ENCODE results near the gene ZNF226.
A peak's percentile ranks its signal among the peaks of the same experiment; 100 is the strongest.
"Not testable (repeated sequence)": the region's sequence is repeated elsewhere in the genome, so short reads cannot be mapped to it uniquely, and the experiment has no call there.

Gene ZNF226

DNA sequence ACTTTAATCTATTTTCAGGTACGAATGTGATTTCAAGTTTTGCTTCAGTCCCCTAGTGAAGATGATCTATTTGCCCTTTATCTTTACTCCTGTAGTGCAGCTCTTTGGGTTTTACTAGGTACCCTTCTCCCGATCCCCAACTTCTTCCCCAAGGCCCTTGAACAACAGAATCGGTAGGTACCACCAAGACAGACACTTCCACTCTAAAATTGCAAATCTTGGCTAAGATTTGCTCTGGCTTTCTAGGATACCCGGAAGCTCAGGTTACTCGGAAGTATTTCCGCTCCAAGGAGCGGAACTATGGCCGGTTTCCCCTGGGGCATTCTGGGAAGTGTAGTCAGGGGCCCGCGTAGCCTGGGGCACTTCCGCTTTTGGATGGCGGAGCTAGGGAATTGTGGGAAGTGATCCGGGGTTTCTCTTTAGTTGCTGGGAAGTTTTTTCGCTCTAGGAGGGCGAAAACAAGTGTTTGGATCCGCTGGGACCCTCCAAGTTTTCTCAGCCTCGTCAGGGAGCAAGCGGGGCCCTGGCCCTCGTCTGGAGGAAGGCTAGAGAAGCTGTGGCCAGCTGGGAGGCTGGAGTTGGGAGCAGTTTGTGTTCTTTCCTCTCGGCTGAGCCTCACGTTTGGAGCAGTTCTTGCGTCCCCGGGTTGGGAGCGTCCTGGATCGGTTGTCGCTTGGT is 42.4 kb downstream of the ZNF226 start:
- H3K4me1 ChIP-seq (ENCODE audit: control insufficient read depth, insufficient read depth, low read length): no peaks in the 10 kb centered on the region
- H3K36me3 ChIP-seq (ENCODE audit: control insufficient read depth, insufficient read depth, low read length): no peaks in the 10 kb centered on the region
- WGBS, 2 experiments: 6 to 8% methylated on average over 26 of the region's 26 CpGs
- peak overlapping the region; percentile 71 for H3K27ac ChIP-seq (ENCODE audit: insufficient read depth, low read depth, low read length, poor library complexity, severe bottlenecking)
- peak overlapping the region; percentile 72 for H3K4me3 ChIP-seq (ENCODE audit: insufficient read depth, low read depth, low read length)
- no peaks in the 10 kb centered on the region for H3K9me3 ChIP-seq (ENCODE audit: control insufficient read depth, low read length)
- H3K27me3 ChIP-seq (ENCODE audit: control insufficient read depth, insufficient read depth, low read length, poor library complexity, severe bottlenecking): no peaks in the 10 kb centered on the region

DNA sequence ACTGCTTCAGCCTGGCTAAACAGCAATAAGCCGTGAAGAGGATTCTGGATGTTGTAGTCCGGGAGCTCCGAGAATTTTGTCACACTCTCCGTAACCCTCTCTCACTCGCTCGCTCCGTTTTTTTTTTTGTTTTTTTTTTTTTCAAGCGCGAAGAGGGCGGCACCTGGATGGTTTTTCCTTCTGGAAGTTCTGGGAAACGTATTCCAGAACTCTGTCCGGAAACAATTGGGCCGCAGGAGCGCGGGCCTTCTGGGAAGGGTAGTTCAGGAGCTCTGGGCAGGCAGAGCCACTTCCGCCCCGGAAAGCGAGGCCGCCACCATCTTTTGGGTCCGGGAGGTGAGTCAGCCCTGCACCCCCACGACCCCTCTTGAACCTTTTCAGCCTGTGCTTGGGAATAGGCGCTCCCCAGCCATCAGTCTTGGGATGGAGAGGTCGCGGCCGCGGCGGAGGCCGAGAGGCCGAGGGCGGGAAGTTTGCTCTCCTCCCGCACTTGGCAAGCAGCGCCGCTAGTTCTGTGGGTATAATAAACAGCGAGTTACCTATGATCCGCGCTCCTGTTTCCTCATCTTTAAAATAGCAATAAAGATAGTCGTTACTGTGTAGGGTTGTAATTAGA is 47.5 kb downstream of the ZNF226 start, which contains the start of gene ZNF227:
TSS of gene ZNF227 (plus strand) at position 283 of the 616 bp plus-strand sequence. CDS start 5,261 bp downstream, outside the sequence.
- Histone ChIP-seq H3K4me1 (ENCODE audit: control insufficient read depth, insufficient read depth, low read length) (no peaks in the 10 kb centered on the region), H3K27ac (ENCODE audit: insufficient read depth, low read depth, low read length, poor library complexity, severe bottlenecking) (peak within 1 kb of the TSS; percentile 70), H3K36me3 (ENCODE audit: control insufficient read depth, insufficient read depth, low read length) (peaks cover 7% of the 10 kb centered on the region), H3K4me3 (ENCODE audit: insufficient read depth, low read depth, low read length) (peak within 1 kb of the TSS; percentile 84), H3K9me3 (ENCODE audit: control insufficient read depth, low read length) (no peaks in the 10 kb centered on the region), H3K27me3 (ENCODE audit: control insufficient read depth, insufficient read depth, low read length, poor library complexity, severe bottlenecking) (no peaks in the 10 kb centered on the region)
- WGBS, 2 experiments: 0% methylated on average over 36 to 37 of the region's 37 CpGs

DNA sequence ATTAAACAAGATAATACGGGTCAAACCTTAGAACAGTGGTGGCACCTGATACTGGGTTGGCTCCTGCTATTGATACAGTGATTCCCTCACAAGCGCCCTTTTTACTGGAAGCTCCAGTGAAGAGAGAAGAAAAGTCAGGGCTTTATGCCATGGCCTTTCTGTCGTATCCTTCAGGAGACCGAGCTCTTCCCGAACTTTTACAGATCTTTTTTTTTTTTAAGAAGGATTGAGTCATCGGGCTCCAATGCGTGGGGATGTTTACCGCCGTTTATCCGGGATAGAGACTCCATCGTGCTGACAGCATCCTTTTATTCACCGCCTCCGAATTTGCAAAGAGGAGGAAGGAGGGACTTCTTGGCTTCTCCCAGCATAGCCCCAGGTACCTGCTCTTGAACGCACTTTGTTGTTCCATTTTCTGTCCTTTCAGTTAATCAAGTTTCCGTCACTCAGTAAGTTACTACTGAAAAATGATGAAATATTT is 48.0 kb downstream of the ZNF226 start:
- WGBS, 2 experiments: 6 to 7% methylated on average over 15 of the region's 15 CpGs
- Histone ChIP-seq H3K4me3 (ENCODE audit: insufficient read depth, low read depth, low read length) (peak overlapping the region; percentile 84), H3K27ac (ENCODE audit: insufficient read depth, low read depth, low read length, poor library complexity, severe bottlenecking) (peak overlapping the region; percentile 70), H3K4me1 (ENCODE audit: control insufficient read depth, insufficient read depth, low read length) (no peaks in the 10 kb centered on the region), H3K36me3 (ENCODE audit: control insufficient read depth, insufficient read depth, low read length) (peaks cover 8% of the 10 kb centered on the region), H3K27me3 (ENCODE audit: control insufficient read depth, insufficient read depth, low read length, poor library complexity, severe bottlenecking) (no peaks in the 10 kb centered on the region), H3K9me3 (ENCODE audit: control insufficient read depth, low read length) (no peaks in the 10 kb centered on the region)

DNA sequence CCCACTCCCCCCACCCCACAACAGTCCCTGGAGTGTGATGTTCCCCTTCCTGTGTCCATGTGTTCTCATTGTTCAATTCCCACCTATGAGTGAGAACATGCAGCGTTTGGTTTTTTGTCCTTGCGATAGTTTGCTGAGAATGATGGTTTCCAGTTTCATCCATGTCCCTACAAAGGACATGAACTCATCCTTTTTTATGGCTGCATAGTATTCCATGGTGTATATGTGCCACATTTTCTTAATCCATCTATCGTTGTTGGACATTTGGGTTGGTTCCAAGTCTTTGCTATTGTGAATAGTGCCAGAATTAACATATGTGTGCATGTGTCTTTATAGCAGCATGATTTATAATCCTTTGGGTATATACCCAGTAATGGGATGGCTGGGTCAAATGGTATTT is 55.0 kb downstream of the ZNF226 start:
- peaks cover 13% of the 10 kb centered on the region for H3K36me3 ChIP-seq (ENCODE audit: control insufficient read depth, insufficient read depth, low read length)
- not testable (repeated sequence) for H3K9me3 ChIP-seq (ENCODE audit: control insufficient read depth, low read length); H3K27ac ChIP-seq (ENCODE audit: insufficient read depth, low read depth, low read length, poor library complexity, severe bottlenecking); H3K4me3 ChIP-seq (ENCODE audit: insufficient read depth, low read depth, low read length); H3K4me1 ChIP-seq (ENCODE audit: control insufficient read depth, insufficient read depth, low read length); H3K27me3 ChIP-seq (ENCODE audit: control insufficient read depth, insufficient read depth, low read length, poor library complexity, severe bottlenecking)
- 95 to 100% methylated on average over 1 of the region's 3 CpGs for WGBS, 2 experiments

DNA sequence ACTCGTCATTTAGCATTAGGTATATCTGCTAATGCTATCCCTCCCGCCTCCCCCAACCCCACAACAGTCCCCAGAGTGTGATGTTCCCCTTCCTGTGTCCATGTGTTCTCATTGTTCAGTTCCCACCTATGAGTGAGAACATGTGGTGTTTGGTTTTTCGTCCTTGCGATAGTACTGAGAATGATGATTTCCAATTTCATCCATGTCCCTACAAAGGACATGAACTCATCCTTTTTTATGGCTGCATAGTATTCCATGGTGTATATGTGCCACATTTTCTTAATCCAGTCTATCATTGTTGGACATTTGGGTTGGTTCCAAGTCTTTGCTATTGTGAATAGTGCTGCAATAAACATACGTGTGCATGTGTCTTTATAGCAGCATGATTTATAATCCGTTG is 55.9 kb downstream of the ZNF226 start:
- WGBS, 2 experiments: 88 to 95% methylated on average over 4 to 6 of the region's 6 CpGs
- not testable (repeated sequence) for H3K27ac ChIP-seq (ENCODE audit: insufficient read depth, low read depth, low read length, poor library complexity, severe bottlenecking); H3K4me1 ChIP-seq (ENCODE audit: control insufficient read depth, insufficient read depth, low read length); H3K4me3 ChIP-seq (ENCODE audit: insufficient read depth, low read depth, low read length); H3K9me3 ChIP-seq (ENCODE audit: control insufficient read depth, low read length); H3K27me3 ChIP-seq (ENCODE audit: control insufficient read depth, insufficient read depth, low read length, poor library complexity, severe bottlenecking)
- H3K36me3 ChIP-seq (ENCODE audit: control insufficient read depth, insufficient read depth, low read length): peaks cover 11% of the 10 kb centered on the region

DNA sequence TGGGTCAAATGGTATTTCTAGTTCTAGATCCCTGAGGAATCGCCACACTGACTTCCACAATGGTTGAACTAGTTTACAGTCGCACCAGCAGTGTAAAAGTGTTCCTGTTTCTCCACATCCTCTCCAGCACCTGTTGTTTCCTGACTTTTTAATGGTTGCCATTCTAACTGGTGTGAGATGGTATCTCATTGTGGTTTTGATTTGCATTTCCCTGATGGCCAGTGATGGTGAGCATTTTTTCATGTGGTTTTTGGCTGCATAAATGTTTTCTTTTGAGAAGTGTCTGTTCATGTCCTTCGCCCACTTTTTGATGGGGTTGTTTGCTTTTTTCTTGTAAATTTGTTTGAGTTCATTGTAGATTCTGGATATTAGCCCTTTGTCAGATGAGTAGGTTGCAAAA is 56.4 kb downstream of the ZNF226 start:
- H3K27ac ChIP-seq (ENCODE audit: insufficient read depth, low read depth, low read length, poor library complexity, severe bottlenecking); H3K9me3 ChIP-seq (ENCODE audit: control insufficient read depth, low read length); H3K4me3 ChIP-seq (ENCODE audit: insufficient read depth, low read depth, low read length); H3K27me3 ChIP-seq (ENCODE audit: control insufficient read depth, insufficient read depth, low read length, poor library complexity, severe bottlenecking); H3K4me1 ChIP-seq (ENCODE audit: control insufficient read depth, insufficient read depth, low read length): not testable (repeated sequence)
- peaks cover 11% of the 10 kb centered on the region for H3K36me3 ChIP-seq (ENCODE audit: control insufficient read depth, insufficient read depth, low read length)
- WGBS, 2 experiments: 73 to 95% methylated on average over 2 of the region's 3 CpGs
